Activated CD8-positive, alpha-beta T cell treated with anti-CD3 and anti-CD28 coated beads for 36 hours (primary cell): ENCODE measurements around the gene MTM1. TPM values are rescaled to one million over a fixed set of nuclear protein-coding genes. Genes with fewer than 3 reads are reported as not detected.

Source experiments
- ATAC-seq: fragments of 200-7000 bp; cut with Tn5 transposase; one replicate; pipeline ENCODE4 v1.10.0; 2021; ENCODE audit warnings: mild to moderate bottlenecking, moderate library complexity
- CTCF ChIA-PET: fragments of 350-600 bp; sonication (Branson Sonifier 250); formaldehyde crosslinking; loops from one replicate; lab custom pipeline; 2021; ENCODE audit warnings: antibody characterized with exemption; lab: Charles Lee
- POLR2A ChIA-PET: fragments of 350-600 bp; sonication (Branson Sonifier 250); formaldehyde crosslinking; loops from one replicate; lab custom pipeline; 2021; ENCODE audit warnings: antibody characterized with exemption; lab: Charles Lee
- DNase-seq: peaks from one replicate; pipeline ENCODE4 v3.0.0-alpha.2; 2020
- H3K27ac Mint-ChIP-seq: one replicate; pipeline ENCODE4 v1.8.0; 2021; ENCODE audit warnings: mild to moderate bottlenecking, mixed read lengths
- H3K27me3 Mint-ChIP-seq: one replicate; pipeline ENCODE4 v1.8.0; 2021; ENCODE audit warnings: mixed read lengths
- H3K36me3 Mint-ChIP-seq: one replicate; pipeline ENCODE4 v1.8.0; 2021; ENCODE audit warnings: low read depth, mixed read lengths
- H3K4me1 Mint-ChIP-seq: one replicate; pipeline ENCODE4 v1.8.0; 2021; ENCODE audit warnings: low read depth, mixed read lengths
- H3K4me3 Mint-ChIP-seq: one replicate; pipeline ENCODE4 v1.8.0; 2021; ENCODE audit warnings: mild to moderate bottlenecking, moderate library complexity, mixed read lengths
- H3K9me3 Mint-ChIP-seq: one replicate; pipeline ENCODE4 v1.8.0; 2021; ENCODE audit warnings: mixed read lengths
- CTCF ChIP-seq: fragments of 200-600 bp; IDR thresholded peaks from one replicate; pipeline ENCODE4 v1.8.0; 2022; ENCODE audit warnings: antibody characterized with exemption, mild to moderate bottlenecking
- intact Hi-C: fragments of 100-400 bp; cut with micrococcal nuclease; formaldehyde crosslinking; loops from one replicate; pipeline ENCODE4 v1.10.0; 2022
- total RNA-seq, 2 experiments: library from RNA; stranded (reverse); gene quantifications; one replicate each; pipeline ENCODE4 v1.2.3, GENCODE V29; 2021

The MTM1 gene
- total RNA-seq, 2 experiments from 2014 or later: 9.6 to 11.6 TPM

GRCh38 chrX:150536455-150537116 lies 31.8 kb upstream of the MTM1 start:
- TF ChIP-seq CTCF: no peak
- H3K27me3 Mint-ChIP-seq: no peaks in the 10 kb centered on the region
- H3K36me3 Mint-ChIP-seq: peaks cover 2% of the 10 kb centered on the region
- H3K27ac Mint-ChIP-seq: no peak overlapping the region
- peaks cover 5% of the 10 kb centered on the region for H3K9me3 Mint-ChIP-seq
- ATAC-seq: no peak
- DNase-seq: no peak
- POLR2A ChIA-PET: interaction anchor here (0.5 to 0.8 kb wide), 2 partner anchors 10 to 123 kb away, joined by 3 to 4 read pairs; no protein-coding TSS in a partner anchor
- no peak overlapping the region for H3K4me3 Mint-ChIP-seq
- intact Hi-C loops: no loop called here
- no peaks in the 10 kb centered on the region for H3K4me1 Mint-ChIP-seq
- CTCF ChIA-PET: no interaction called here

GRCh38 chrX:150537851-150538250 lies 30.6 kb upstream of the MTM1 start:
- Mint-ChIP-seq H3K9me3 (peaks cover 5% of the 10 kb centered on the region), H3K27ac (no peak overlapping the region), H3K4me1 (no peaks in the 10 kb centered on the region), H3K36me3 (peaks cover 2% of the 10 kb centered on the region), H3K4me3 (no peak overlapping the region), H3K27me3 (no peaks in the 10 kb centered on the region)
- ATAC-seq: no peak
- POLR2A ChIA-PET: no interaction called here
- TF ChIP-seq CTCF: no peak
- DNase-seq: no peak
- CTCF ChIA-PET: no interaction called here
- intact Hi-C loops: no loop called here

- ATAC-seq (no peak), DNase-seq (no peak)
- peaks cover 2% of the 10 kb centered on the region for H3K36me3 Mint-ChIP-seq
- H3K27ac Mint-ChIP-seq: no peak overlapping the region
- H3K27me3 Mint-ChIP-seq: no peaks in the 10 kb centered on the region
- intact Hi-C loops: no loop called here
- no peak for TF ChIP-seq CTCF
- POLR2A ChIA-PET: no interaction called here
- H3K9me3 Mint-ChIP-seq: peaks cover 4% of the 10 kb centered on the region
- no peak overlapping the region for H3K4me3 Mint-ChIP-seq
- no peaks in the 10 kb centered on the region for H3K4me1 Mint-ChIP-seq
- CTCF ChIA-PET: interaction anchor here (1.0 kb wide), 1 partner anchor 46 kb away, joined by 3 read pairs; no protein-coding TSS in a partner anchor
Measured at GRCh38 chrX:150540965-150541364, 27.5 kb upstream of the MTM1 start.

- DNase-seq: no peak
- Mint-ChIP-seq H3K4me3 (no peak overlapping the region), H3K36me3 (no peaks in the 10 kb centered on the region), H3K9me3 (no peaks in the 10 kb centered on the region), H3K27me3 (no peaks in the 10 kb centered on the region), H3K27ac (no peak overlapping the region), H3K4me1 (peaks cover 11% of the 10 kb centered on the region)
- CTCF ChIA-PET: no interaction called here
- TF ChIP-seq CTCF: no peak
- POLR2A ChIA-PET: no interaction called here
- ATAC-seq: no peak
- intact Hi-C loops: no loop called here
Measured at GRCh38 chrX:150542846-150543229, 25.6 kb upstream of the MTM1 start.

GRCh38 chrX:150543230-150544155 lies 24.9 kb upstream of the MTM1 start:
- ChIA-PET POLR2A (interaction anchor here (1.4 kb wide), 1 partner anchor 27 kb away, joined by 4 read pairs; no protein-coding TSS in a partner anchor), CTCF (interaction anchor here (1.5 kb wide), 1 partner anchor 44 kb away, joined by 5 read pairs; no protein-coding TSS in a partner anchor)
- Mint-ChIP-seq H3K4me1 (peaks cover 18% of the 10 kb centered on the region), H3K27me3 (no peaks in the 10 kb centered on the region), H3K27ac (no peak overlapping the region), H3K36me3 (no peaks in the 10 kb centered on the region), H3K9me3 (no peaks in the 10 kb centered on the region), H3K4me3 (no peak overlapping the region)
- ATAC-seq (no peak), DNase-seq (no peak)
- TF ChIP-seq CTCF: no peak
- intact Hi-C loops: no loop called here
